ENCODE data around the gene KLHL29. TPM values are rescaled to one million over a fixed set of nuclear protein-coding genes. Genes with fewer than 3 reads are reported as not detected.

The KLHL29 gene
- total and polyA plus RNA-seq, 2 experiments from 2014 or later: 3.8 to 9.9 TPM

DNA sequence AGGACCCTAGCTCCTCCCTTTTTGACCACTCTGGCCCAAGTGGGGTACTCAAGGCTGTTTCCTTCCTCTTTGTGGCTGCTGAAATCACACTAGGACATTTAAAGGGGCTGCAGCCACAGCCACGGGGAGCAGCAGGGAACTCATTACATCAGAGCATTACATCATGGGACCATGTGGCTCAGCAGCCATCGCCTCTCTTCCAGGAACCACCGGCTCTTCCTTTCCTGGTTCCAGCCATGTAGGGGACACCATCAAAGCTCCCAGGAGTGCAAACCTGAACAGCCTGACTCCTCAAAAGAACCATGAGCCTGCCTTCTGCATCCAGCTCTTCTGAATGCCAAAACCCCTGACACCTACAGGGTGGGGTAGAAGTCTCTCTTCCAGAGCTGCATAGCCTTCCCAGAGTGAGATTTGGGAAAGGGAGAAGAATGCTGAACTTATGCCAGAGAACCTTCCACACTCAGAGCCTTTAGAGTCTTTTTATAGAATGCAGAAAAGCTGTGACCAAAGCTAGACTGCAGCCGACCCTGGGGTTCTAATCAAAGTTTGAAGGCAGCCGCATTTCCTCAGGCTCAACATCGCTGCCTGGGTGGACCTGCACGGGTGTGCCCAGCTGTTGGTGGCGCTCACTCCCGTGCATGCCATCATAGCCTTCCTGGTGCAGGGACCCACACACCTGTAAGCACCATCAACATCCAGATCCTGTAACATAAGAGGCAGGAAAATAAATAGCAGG lies 121.7 kb downstream of the KLHL29 start:
- Histone ChIP-seq H3K4me3 (no peak overlapping the region), H4K20me1 (ENCODE audit: insufficient read depth, poor library complexity, severe bottlenecking) (no peaks in the 10 kb centered on the region), H3K36me3 (replicated peaks; ENCODE audit: insufficient read depth, low read depth) (no peaks in the 10 kb centered on the region), H3K4me1 (ENCODE audit: insufficient read depth) (peaks cover 6% of the 10 kb centered on the region), H3K27ac (no peak overlapping the region), H3K27me3 (no peaks in the 10 kb centered on the region), H2AFZ (no peak overlapping the region), H3K4me2 (no peak overlapping the region), H3K9me3 (ENCODE audit: low read depth) (no peaks in the 10 kb centered on the region), H3K79me2 (no peaks in the 10 kb centered on the region), H3K9me2 (replicated peaks; ENCODE audit: insufficient read depth) (no peaks in the 10 kb centered on the region)
- TF ChIP-seq EZH2phosphoT487 (IDR thresholded peaks at IDR 0.05; ENCODE audit: low read depth, severe bottlenecking, unreplicated experiment) (no peak), EZH2 (IDR thresholded peaks at IDR 0.05; ENCODE audit: borderline replicate concordance) (no peak)
- TF ChIP-seq, protein P1, sequence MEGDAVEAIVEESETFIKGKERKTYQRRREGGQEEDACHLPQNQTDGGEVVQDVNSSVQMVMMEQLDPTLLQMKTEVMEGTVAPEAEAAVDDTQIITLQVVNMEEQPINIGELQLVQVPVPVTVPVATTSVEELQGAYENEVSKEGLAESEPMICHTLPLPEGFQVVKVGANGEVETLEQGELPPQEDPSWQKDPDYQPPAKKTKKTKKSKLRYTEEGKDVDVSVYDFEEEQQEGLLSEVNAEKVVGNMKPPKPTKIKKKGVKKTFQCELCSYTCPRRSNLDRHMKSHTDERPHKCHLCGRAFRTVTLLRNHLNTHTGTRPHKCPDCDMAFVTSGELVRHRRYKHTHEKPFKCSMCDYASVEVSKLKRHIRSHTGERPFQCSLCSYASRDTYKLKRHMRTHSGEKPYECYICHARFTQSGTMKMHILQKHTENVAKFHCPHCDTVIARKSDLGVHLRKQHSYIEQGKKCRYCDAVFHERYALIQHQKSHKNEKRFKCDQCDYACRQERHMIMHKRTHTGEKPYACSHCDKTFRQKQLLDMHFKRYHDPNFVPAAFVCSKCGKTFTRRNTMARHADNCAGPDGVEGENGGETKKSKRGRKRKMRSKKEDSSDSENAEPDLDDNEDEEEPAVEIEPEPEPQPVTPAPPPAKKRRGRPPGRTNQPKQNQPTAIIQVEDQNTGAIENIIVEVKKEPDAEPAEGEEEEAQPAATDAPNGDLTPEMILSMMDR (IDR thresholded peaks at IDR 0.05; ENCODE audit: poor library complexity): no peak
- WGBS (ENCODE audit: low lambda C conversion rate, missing lambda C conversion rate): 81% methylated on average over 9 of the region's 9 CpGs
- DNase-seq (ENCODE audit: low spot score): no peak

DNA sequence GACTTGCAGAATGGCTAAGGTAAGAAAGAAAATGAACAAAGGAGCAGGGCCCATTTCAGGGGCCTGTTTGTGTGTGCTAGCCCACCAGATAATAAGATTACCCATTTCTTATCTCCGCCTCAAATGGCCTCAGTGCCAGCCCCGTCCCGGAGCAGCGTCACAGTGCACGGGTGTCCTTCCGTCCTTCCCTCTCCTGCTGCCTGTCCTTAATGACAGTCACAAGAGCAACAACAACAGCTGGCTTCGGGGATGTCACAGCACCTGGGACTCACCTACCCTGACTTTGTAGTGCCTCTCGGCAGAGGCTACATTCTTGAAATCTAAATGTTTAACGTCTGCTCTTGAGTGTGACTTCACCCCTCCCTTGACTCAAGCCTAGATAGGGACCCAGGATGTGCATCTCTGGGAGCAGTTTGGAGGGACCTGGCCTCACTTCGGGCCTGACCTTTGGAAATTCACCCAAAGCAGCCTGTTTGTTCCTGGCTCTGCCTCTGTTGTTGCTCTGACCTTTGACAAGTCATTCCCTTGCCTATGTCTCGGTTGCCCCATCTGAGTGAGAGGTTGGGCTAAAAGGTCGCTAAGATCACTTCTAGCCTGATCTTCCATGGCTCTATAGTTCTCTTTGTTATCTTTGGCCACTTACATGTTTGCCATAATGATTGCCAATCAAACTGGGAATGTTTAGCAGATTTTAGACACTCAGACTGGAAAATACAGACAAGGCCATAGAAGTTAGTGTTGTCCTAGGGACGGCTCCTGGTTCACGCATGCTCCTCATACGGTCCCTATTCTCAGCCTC lies 122.5 kb downstream of the KLHL29 start:
- no peak overlapping the region for H3K27ac ChIP-seq
- H3K9me3 ChIP-seq (ENCODE audit: low read depth): no peaks in the 10 kb centered on the region
- H3K4me2 ChIP-seq: no peak overlapping the region
- H3K4me3 ChIP-seq: no peak overlapping the region
- H3K4me1 ChIP-seq (ENCODE audit: insufficient read depth): peaks cover 6% of the 10 kb centered on the region
- H3K36me3 ChIP-seq (replicated peaks; ENCODE audit: insufficient read depth, low read depth): no peaks in the 10 kb centered on the region
- H4K20me1 ChIP-seq (ENCODE audit: insufficient read depth, poor library complexity, severe bottlenecking): no peaks in the 10 kb centered on the region
- no peak overlapping the region for H2AFZ ChIP-seq
- H3K79me2 ChIP-seq: no peaks in the 10 kb centered on the region
- no peaks in the 10 kb centered on the region for H3K27me3 ChIP-seq
- TF ChIP-seq EZH2phosphoT487 (IDR thresholded peaks at IDR 0.05; ENCODE audit: low read depth, severe bottlenecking, unreplicated experiment): no peak
- TF ChIP-seq EZH2 (IDR thresholded peaks at IDR 0.05; ENCODE audit: borderline replicate concordance): no peak
- TF ChIP-seq, protein P1 (IDR thresholded peaks at IDR 0.05; ENCODE audit: poor library complexity): no peak
- H3K9me2 ChIP-seq (replicated peaks; ENCODE audit: insufficient read depth): no peaks in the 10 kb centered on the region
- no peak for DNase-seq (ENCODE audit: low spot score)
- 82% methylated on average over 15 of the region's 15 CpGs for WGBS (ENCODE audit: low lambda C conversion rate, missing lambda C conversion rate)

DNA sequence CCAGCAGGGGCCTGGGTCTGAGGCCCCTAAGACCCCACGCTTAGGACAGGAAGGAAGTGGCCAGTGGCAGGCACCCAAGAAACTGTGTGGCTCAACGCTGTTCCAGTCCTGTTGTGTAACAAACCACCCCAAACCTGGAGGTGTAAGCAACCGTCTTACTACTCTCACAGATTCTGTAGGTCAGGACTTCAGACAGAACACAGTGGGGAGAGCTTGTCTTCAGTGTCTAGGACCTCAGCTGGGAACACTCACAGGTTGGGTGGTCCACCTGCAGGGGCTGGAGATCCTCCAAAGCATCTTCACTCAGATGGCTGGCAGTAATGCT lies 123.0 kb downstream of the KLHL29 start:
- no peaks in the 10 kb centered on the region for H3K36me3 ChIP-seq (replicated peaks; ENCODE audit: insufficient read depth, low read depth)
- H4K20me1 ChIP-seq (ENCODE audit: insufficient read depth, poor library complexity, severe bottlenecking): no peaks in the 10 kb centered on the region
- H3K27me3 ChIP-seq: no peaks in the 10 kb centered on the region
- H3K4me1 ChIP-seq (ENCODE audit: insufficient read depth): peaks cover 6% of the 10 kb centered on the region
- H3K9me3 ChIP-seq (ENCODE audit: low read depth): no peaks in the 10 kb centered on the region
- no peak overlapping the region for H2AFZ ChIP-seq
- H3K4me3 ChIP-seq: no peak overlapping the region
- no peaks in the 10 kb centered on the region for H3K9me2 ChIP-seq (replicated peaks; ENCODE audit: insufficient read depth)
- no peak overlapping the region for H3K27ac ChIP-seq
- H3K79me2 ChIP-seq: no peaks in the 10 kb centered on the region
- DNase-seq (ENCODE audit: low spot score): no peak
- TF ChIP-seq EZH2 (IDR thresholded peaks at IDR 0.05; ENCODE audit: borderline replicate concordance) (no peak), EZH2phosphoT487 (IDR thresholded peaks at IDR 0.05; ENCODE audit: low read depth, severe bottlenecking, unreplicated experiment) (no peak)
- TF ChIP-seq, protein P1 (IDR thresholded peaks at IDR 0.05; ENCODE audit: poor library complexity): no peak
- no peak overlapping the region for H3K4me2 ChIP-seq
- WGBS (ENCODE audit: low lambda C conversion rate, missing lambda C conversion rate): 90% methylated on average over 3 of the region's 3 CpGs

Data from hepatocyte (in vitro differentiated cells).